Measurements from ENCODE around the gene ACSM2B.
"Not testable (repeated sequence)": the region's sequence is repeated elsewhere in the genome, so short reads cannot be mapped to it uniquely, and the experiment has no call there.

Gene ACSM2B

GRCh38 chr16:20568404-20568803, 7.8 kb downstream of the ACSM2B start:
- Mint-ChIP-seq H3K36me3 (no peaks in the 10 kb centered on the region), H3K27ac (no peak overlapping the region), H3K27me3 (no peaks in the 10 kb centered on the region), H3K9me3 (ENCODE audit: low read depth) (no peaks in the 10 kb centered on the region), H3K4me1 (ENCODE audit: low read depth) (no peaks in the 10 kb centered on the region), H3K4me3 (no peak overlapping the region)

DNA sequence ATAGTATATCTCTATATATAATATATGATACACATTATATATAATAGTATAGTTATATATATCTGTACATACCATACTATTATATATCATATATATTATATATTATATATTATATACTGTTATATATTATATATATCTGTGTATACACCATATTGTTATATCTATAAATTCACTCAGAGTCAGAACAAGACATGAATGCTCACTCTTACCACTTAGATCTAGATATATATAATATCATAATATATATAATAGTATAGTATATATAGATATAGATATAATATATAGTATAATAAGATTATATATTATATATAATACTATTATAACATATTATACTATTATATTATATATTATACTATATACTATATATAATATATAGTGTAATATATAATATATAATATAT, 9.3 kb downstream of the ACSM2B start:
- Mint-ChIP-seq H3K4me3 (no peak overlapping the region), H3K36me3 (no peaks in the 10 kb centered on the region)

GRCh38 chr16:20565334-20565733, 10.8 kb downstream of the ACSM2B start:
- H3K27me3 Mint-ChIP-seq; H3K4me1 Mint-ChIP-seq (ENCODE audit: low read depth); H3K9me3 Mint-ChIP-seq (ENCODE audit: low read depth); H3K36me3 Mint-ChIP-seq; H3K27ac Mint-ChIP-seq; H3K4me3 Mint-ChIP-seq: not testable (repeated sequence)

More for the DNA sequence above, 9.3 kb downstream of the ACSM2B start:
- Mint-ChIP-seq H3K27ac (no peak overlapping the region), H3K4me1 (ENCODE audit: low read depth) (no peaks in the 10 kb centered on the region), H3K27me3 (peaks cover 1% of the 10 kb centered on the region), H3K9me3 (ENCODE audit: low read depth) (peaks cover 8% of the 10 kb centered on the region)

- not testable (repeated sequence) for H3K9me3 Mint-ChIP-seq (ENCODE audit: low read depth); H3K27me3 Mint-ChIP-seq; H3K27ac Mint-ChIP-seq; H3K4me1 Mint-ChIP-seq (ENCODE audit: low read depth); H3K4me3 Mint-ChIP-seq; H3K36me3 Mint-ChIP-seq
Observed at GRCh38 chr16:20564218-20564617, 11.9 kb downstream of the ACSM2B start.

DNA sequence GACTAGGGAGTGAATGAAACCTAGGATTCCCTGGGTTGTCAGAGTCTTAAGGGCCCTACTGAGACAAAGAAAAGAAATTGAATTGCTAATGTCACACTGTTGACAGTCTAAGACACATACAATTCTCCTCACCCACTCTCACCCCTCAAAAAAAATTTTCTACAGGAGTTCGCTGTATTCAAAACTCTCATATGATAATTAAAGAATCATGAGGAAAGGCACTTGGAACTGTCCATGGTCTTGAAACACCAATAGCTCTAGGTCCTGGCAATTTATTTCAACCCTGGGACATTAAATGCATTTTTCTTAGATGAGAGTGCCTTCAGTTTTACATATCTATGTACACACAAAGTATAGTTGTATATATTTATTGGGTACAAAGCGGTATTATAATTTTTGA, 20.5 kb downstream of the ACSM2B start:
- peaks cover 12% of the 10 kb centered on the region for H3K27me3 Mint-ChIP-seq
- not testable (repeated sequence) for H3K4me1 Mint-ChIP-seq (ENCODE audit: low read depth); H3K4me3 Mint-ChIP-seq; H3K9me3 Mint-ChIP-seq (ENCODE audit: low read depth); H3K36me3 Mint-ChIP-seq; H3K27ac Mint-ChIP-seq

GRCh38 chr16:20554689-20555088, 21.5 kb downstream of the ACSM2B start:
- not testable (repeated sequence) for H3K9me3 Mint-ChIP-seq (ENCODE audit: low read depth); H3K36me3 Mint-ChIP-seq; H3K27ac Mint-ChIP-seq; H3K4me1 Mint-ChIP-seq (ENCODE audit: low read depth); H3K4me3 Mint-ChIP-seq
- peaks cover 12% of the 10 kb centered on the region for H3K27me3 Mint-ChIP-seq

- not testable (repeated sequence) for H3K9me3 Mint-ChIP-seq (ENCODE audit: low read depth); H3K27ac Mint-ChIP-seq; H3K4me1 Mint-ChIP-seq (ENCODE audit: low read depth)
Observed at GRCh38 chr16:20553493-20553892, 22.7 kb downstream of the ACSM2B start.

DNA sequence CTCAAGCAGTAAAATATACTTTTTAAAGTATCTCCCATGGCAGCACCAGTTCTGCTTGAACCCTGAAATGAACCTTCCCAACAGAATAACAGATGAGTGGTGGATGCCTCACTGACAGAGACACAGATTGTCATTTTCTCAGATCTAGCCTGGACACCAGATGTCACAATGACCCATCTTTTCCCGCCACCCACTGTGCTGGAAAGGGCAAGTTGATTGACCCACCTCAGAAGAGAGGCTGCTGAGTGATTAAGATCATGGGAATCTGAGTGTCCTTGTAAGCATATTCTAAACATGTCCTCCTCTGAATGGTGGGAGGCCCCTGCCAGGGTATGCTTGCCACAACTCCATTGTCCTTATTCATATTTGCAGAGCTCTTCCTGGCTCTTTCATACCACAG, 29.2 kb downstream of the ACSM2B start:
- not testable (repeated sequence) for H3K9me3 Mint-ChIP-seq (ENCODE audit: low read depth); H3K36me3 Mint-ChIP-seq; H3K27ac Mint-ChIP-seq; H3K4me1 Mint-ChIP-seq (ENCODE audit: low read depth); H3K4me3 Mint-ChIP-seq; H3K27me3 Mint-ChIP-seq

More at GRCh38 chr16:20553493-20553892, 22.7 kb downstream of the ACSM2B start:
- H3K36me3 Mint-ChIP-seq, H3K4me3 Mint-ChIP-seq: not testable (repeated sequence)
- H3K27me3 Mint-ChIP-seq, result peaks cover 12% of the 10 kb centered on the region

GRCh38 chr16:20546278-20546853, 29.8 kb downstream of the ACSM2B start:
- not testable (repeated sequence) for H3K27ac Mint-ChIP-seq; H3K4me1 Mint-ChIP-seq (ENCODE audit: low read depth); H3K4me3 Mint-ChIP-seq; H3K9me3 Mint-ChIP-seq (ENCODE audit: low read depth); H3K36me3 Mint-ChIP-seq; H3K27me3 Mint-ChIP-seq

GRCh38 chr16:20540603-20541316, 35.4 kb downstream of the ACSM2B start:
- H3K27ac Mint-ChIP-seq; H3K9me3 Mint-ChIP-seq (ENCODE audit: low read depth); H3K4me3 Mint-ChIP-seq; H3K27me3 Mint-ChIP-seq; H3K36me3 Mint-ChIP-seq; H3K4me1 Mint-ChIP-seq (ENCODE audit: low read depth): not testable (repeated sequence)

DNA sequence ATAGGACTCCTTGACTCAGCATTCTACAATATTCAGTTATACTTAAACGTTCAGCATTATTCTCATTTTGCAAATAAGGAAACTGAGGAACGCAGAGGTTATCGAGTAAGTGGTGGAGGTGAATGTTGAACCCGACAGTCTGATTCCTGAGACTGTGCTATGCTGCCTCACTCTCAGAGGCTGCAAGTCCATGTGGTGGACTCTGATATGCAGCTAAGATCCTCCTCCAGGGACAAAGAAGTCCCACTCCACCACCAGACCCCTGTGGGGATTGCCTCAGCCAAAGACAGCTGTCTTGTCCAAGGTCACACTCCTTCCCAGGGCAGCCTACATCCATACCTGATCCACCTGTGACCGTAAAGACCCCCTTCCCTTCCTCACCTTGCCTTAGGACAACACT, 37.5 kb downstream of the ACSM2B start:
- H3K4me1 Mint-ChIP-seq (ENCODE audit: low read depth), result no peaks in the 10 kb centered on the region
- H3K9me3 Mint-ChIP-seq (ENCODE audit: low read depth), result no peaks in the 10 kb centered on the region
- no peak overlapping the region for H3K4me3 Mint-ChIP-seq
- peaks cover 4% of the 10 kb centered on the region for H3K27me3 Mint-ChIP-seq
- no peaks in the 10 kb centered on the region for H3K36me3 Mint-ChIP-seq
- no peak overlapping the region for H3K27ac Mint-ChIP-seq

- H3K27ac Mint-ChIP-seq, result no peak overlapping the region
- H3K4me1 Mint-ChIP-seq (ENCODE audit: low read depth), result no peaks in the 10 kb centered on the region
- no peaks in the 10 kb centered on the region for H3K36me3 Mint-ChIP-seq
- H3K27me3 Mint-ChIP-seq, result peaks cover 4% of the 10 kb centered on the region
- H3K9me3 Mint-ChIP-seq (ENCODE audit: low read depth), result no peaks in the 10 kb centered on the region
- H3K4me3 Mint-ChIP-seq, result no peak overlapping the region
Observed at GRCh38 chr16:20538181-20538580, 38.0 kb downstream of the ACSM2B start.

GRCh38 chr16:20536669-20537068, 39.5 kb downstream of the ACSM2B start:
- H3K4me3 Mint-ChIP-seq; H3K9me3 Mint-ChIP-seq (ENCODE audit: low read depth); H3K4me1 Mint-ChIP-seq (ENCODE audit: low read depth); H3K27me3 Mint-ChIP-seq; H3K27ac Mint-ChIP-seq; H3K36me3 Mint-ChIP-seq: not testable (repeated sequence)

GRCh38 chr16:20532284-20532792, 43.8 kb downstream of the ACSM2B start:
- not testable (repeated sequence) for H3K27ac Mint-ChIP-seq; H3K9me3 Mint-ChIP-seq (ENCODE audit: low read depth); H3K27me3 Mint-ChIP-seq; H3K4me1 Mint-ChIP-seq (ENCODE audit: low read depth); H3K36me3 Mint-ChIP-seq; H3K4me3 Mint-ChIP-seq

DNA sequence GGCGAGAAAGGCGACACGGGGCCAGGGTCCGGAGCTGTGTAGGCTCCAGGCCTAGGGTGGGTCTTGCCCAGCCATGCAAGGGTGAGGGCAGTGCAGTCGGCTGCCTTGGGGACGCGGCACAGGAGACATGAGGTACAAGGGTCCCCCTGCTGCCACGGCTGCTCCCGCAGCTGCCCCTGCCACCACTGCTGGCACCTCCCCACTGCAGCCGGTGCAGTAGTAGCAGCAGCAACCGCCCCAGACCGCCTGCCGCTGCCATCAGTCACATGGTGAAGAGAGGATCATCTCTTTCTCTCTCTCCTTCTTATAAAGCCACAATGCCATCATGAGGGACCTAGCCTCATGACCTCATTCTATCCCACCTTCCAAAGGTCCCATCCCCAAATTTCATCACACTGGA, 44.4 kb downstream of the ACSM2B start:
- not testable (repeated sequence) for H3K9me3 Mint-ChIP-seq (ENCODE audit: low read depth); H3K27me3 Mint-ChIP-seq; H3K36me3 Mint-ChIP-seq; H3K4me3 Mint-ChIP-seq; H3K27ac Mint-ChIP-seq; H3K4me1 Mint-ChIP-seq (ENCODE audit: low read depth)

DNA sequence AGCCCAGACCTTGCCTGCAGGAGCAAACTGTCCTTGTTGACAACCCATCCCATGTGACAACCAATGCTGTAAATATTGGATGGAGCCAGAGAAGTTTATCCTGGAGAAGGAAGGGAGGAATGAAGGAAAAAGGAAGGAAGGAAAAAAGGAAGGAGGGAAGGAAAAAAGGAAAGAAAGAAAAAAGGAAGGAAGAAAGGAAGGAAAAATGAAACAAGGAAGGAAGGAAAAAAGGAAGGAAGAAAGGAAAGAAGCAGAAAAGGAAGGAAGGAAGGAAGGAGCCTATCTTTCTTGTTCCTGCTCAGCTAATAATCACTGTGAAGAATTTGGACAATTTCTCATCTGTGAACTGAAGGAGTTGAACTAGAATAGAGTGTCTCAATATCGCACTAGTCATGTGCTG, 56.1 kb downstream of the ACSM2B start:
- peaks cover 3% of the 10 kb centered on the region for H3K9me3 Mint-ChIP-seq (ENCODE audit: low read depth)
- H3K36me3 Mint-ChIP-seq, result no peaks in the 10 kb centered on the region
- no peak overlapping the region for H3K4me3 Mint-ChIP-seq
- H3K27ac Mint-ChIP-seq, result no peak overlapping the region
- peaks cover 9% of the 10 kb centered on the region for H3K27me3 Mint-ChIP-seq
- no peaks in the 10 kb centered on the region for H3K4me1 Mint-ChIP-seq (ENCODE audit: low read depth)
